NCI-H446 treated with DMSO at 0.1 percent for 48 hours (cell line): Measurements from ENCODE around the gene DGKG.
A peak's percentile ranks its signal among the peaks of the same experiment; 100 is the strongest.

Source experiments
- DNase-seq: peaks from one replicate; lab custom pipeline; 2025; lab: John Stamatoyannopoulos, UW

The DGKG gene

GRCh38 chr3:186273586-186273985 is 88.4 kb downstream of the DGKG start:
- DNase-seq: no peak

- no peak for DNase-seq
These were observed 91.3 kb downstream of the DGKG start for GRCh38 chr3:186270701-186271100.

GRCh38 chr3:186268616-186269448 is 93.2 kb downstream of the DGKG start:
- peak; percentile 5 for DNase-seq

- no peak for DNase-seq
These were observed 94.3 kb downstream of the DGKG start for GRCh38 chr3:186267758-186268157.

- no peak for DNase-seq
These were observed 97.2 kb downstream of the DGKG start for GRCh38 chr3:186264608-186265400.

- peak; percentile 7 for DNase-seq
These were observed 100.4 kb downstream of the DGKG start for GRCh38 chr3:186261638-186262037.

- DNase-seq: no peak
These were observed 101.3 kb downstream of the DGKG start for GRCh38 chr3:186260726-186261125.

GRCh38 chr3:186259612-186260383 is 102.2 kb downstream of the DGKG start:
- peak; percentile 9 for DNase-seq

- no peak for DNase-seq
These were observed 103.1 kb downstream of the DGKG start for GRCh38 chr3:186258968-186259367.

GRCh38 chr3:186257866-186258265 is 104.2 kb downstream of the DGKG start:
- DNase-seq: no peak

- DNase-seq: no peak
These were observed 106.2 kb downstream of the DGKG start for GRCh38 chr3:186255703-186256331.

GRCh38 chr3:186254676-186255650 is 107.1 kb downstream of the DGKG start:
- DNase-seq: no peak

GRCh38 chr3:186251948-186252619 is 110.0 kb downstream of the DGKG start:
- peak; percentile 76 for DNase-seq

GRCh38 chr3:186248850-186249249 is 113.2 kb downstream of the DGKG start:
- DNase-seq: no peak

GRCh38 chr3:186247821-186248814 is 113.9 kb downstream of the DGKG start:
- no peak for DNase-seq

- DNase-seq: no peak
These were observed 115.1 kb downstream of the DGKG start for GRCh38 chr3:186246941-186247340.

GRCh38 chr3:186244016-186244415 is 118.0 kb downstream of the DGKG start:
- no peak for DNase-seq

- DNase-seq: no peak
These were observed 119.9 kb downstream of the DGKG start for GRCh38 chr3:186241910-186242821.
